GM04504 (cell line): ENCODE measurements around the gene AMACR.

Experiments
- DNase-seq: peaks from one replicate; pipeline ENCODE4 v3.0.0-alpha.2; 2012; ENCODE audit warnings: low read depth

Gene AMACR

DNA sequence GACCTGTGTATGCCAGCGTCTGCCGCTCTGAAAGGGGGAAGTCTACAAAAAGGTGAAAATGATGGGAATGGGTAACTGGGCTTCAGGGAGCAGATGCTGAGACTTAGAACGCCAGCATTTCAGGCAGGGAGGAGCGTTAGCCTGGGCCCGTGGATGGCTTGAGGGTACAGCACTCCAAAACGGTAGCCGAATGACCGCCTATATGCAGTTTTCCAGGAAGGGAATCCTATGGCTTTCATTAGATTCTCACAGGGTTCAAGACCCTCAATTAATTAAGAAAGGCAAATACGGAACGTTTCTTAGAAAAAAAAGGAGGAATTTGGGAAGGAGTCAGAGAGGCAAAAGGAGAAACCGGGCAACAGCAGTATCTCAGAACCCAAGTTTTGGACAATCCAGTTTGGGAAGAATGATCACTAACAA is 639 bp downstream of the AMACR start:
- DNase-seq = no peak

- no peak for DNase-seq
These were observed 2.2 kb downstream of the AMACR start for GRCh38 chr5:34005681-34006080.

DNA sequence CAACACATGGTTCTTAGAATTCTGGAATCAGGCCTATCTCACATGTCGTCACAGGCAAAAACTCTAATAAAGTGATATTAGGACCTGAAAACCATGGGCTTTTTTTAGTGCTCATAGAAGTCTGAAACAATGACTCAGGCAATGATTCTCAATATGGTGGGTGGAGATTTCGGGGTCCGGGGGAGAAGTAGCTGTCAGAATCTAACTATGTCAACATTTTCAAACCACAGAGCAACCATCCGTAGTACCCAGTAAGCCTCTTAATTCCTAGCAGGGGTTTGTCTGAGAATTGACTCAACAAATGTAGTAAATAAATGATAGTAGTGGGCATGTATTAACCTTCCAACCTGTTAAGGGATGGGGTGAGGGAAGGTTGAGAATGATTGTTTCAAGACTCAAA is 2.6 kb downstream of the AMACR start:
- no peak for DNase-seq

- DNase-seq = no peak
These were observed 3.9 kb downstream of the AMACR start for GRCh38 chr5:34003941-34004340.

DNA sequence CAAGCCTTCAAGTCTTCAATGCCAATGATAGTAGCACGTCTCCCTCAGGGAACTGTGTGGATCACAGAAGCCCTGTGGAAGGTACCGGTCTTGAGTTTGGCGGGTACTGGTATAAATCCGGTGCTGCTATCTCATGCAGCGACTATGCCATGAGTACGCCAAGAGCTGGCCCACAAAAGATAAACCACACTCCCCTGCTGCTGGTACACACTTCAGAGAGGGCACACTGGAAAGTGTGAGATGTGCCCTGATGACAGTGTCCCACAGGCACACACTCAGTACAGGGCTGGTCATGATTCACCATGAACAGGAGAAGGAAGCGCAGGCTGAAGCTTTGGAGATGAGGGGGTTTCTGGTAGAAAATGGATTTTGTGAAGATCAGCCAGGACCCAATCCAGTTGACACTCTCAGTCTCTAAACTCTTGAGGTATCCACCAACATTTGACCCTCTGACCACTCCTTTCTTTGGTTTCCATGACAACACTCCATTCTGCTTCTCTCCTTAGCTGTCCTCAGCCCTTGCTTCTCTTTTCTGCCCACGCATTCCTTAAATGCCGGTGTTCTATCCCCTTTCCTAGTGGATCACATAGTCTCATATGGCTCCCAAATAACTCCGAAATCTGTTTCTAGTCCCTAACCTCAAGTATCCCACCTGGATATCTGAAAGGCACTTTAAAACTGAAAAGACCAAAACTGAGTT is 5.1 kb downstream of the AMACR start:
- DNase-seq = no peak

DNA sequence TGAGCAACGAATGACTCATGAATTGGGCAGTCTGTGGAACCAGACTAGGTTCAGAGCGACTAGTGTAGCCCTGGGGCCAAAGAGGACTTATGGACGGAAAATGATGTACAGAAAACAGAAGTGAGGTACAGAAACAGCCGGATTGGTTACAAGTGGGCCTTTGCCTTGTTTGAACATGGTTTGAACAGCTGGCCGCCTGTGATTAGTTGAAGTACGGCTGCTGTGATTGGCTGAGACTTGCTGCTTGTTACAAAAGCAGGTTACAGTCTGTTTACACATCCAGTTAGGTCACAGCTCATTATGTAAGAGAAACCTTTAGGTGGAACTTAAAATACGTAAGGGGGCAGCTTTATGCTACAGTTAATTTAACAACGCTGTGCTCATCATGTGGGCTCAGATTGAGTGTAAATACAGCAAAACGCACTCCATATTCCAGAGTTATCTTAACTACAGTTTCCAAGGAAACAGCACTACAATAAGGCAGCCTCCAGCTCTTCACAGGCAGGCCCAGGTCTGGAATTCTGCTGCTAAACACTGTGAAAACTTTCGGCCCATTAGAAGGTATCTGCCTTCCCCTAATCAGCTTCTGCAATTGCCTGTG is 6.5 kb downstream of the AMACR start:
- DNase-seq = no peak

GRCh38 chr5:33999978-34000377 is 7.9 kb downstream of the AMACR start:
- no peak for DNase-seq

DNA sequence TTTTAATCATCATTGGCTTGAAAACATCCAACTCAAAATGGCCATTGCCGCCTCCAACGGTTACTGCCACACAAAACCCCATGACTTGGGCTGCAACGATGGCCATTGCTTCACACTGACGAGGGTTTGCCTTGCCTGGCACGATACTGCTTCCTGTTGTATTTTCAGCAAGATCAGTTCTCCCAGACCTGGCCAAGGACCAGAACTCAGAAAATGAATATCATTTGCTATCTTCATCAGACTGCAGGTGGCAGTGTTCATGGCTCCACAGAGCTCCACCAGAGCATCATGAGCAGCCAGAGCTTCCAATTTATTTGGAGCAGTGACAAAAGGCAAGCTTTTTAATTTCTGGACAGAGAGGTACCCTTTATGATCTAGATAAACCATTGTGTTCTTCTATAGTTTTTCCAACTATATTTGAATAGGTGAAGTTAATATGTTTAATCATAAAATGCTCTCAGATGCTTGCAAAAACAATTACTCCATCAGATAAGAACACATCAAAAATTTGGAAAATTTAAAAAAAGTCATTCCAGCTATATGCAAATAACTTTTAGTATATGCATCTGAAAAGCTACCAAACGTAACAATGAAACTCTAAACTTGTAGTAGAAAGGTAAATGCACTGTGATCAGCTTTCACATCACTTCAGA is 10.4 kb downstream of the AMACR start:
- peak; percentile 82 for DNase-seq

GRCh38 chr5:33995865-33996264 is 12.0 kb downstream of the AMACR start:
- DNase-seq = no peak

GRCh38 chr5:33994845-33995244 is 13.0 kb downstream of the AMACR start:
- DNase-seq = peak; percentile 64

- DNase-seq = no peak
These were observed 15.0 kb downstream of the AMACR start for GRCh38 chr5:33992864-33993263.

GRCh38 chr5:33985447-33985846 is 22.4 kb downstream of the AMACR start:
- no peak for DNase-seq

- no peak for DNase-seq
These were observed 23.2 kb downstream of the AMACR start, which contains the start of gene SLC45A2 for GRCh38 chr5:33984671-33985124. Gene SLC45A2, minus strand, starts transcription at chr5:33984693. Its CDS starts 110 bp downstream, at chr5:33984583.

DNA sequence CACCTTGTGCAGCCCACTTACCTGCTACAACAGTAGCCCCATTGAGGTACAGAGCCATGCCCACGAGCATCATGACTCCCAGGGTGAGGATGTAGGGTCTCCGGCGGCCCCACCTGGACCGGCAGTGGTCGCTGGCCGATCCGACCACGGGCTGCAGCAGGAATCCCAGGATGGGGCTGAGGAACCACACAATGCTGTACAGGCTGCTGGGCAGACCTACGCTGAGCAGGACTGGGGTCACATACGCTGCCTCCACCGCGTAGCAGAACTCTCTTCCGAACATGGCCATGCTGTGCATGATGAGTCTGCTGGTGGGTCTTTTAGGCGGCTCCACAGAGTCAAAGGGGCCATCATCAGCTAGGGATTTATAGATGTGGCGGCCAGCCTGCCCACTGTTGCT is 23.7 kb downstream of the AMACR start:
- DNase-seq = no peak

DNA sequence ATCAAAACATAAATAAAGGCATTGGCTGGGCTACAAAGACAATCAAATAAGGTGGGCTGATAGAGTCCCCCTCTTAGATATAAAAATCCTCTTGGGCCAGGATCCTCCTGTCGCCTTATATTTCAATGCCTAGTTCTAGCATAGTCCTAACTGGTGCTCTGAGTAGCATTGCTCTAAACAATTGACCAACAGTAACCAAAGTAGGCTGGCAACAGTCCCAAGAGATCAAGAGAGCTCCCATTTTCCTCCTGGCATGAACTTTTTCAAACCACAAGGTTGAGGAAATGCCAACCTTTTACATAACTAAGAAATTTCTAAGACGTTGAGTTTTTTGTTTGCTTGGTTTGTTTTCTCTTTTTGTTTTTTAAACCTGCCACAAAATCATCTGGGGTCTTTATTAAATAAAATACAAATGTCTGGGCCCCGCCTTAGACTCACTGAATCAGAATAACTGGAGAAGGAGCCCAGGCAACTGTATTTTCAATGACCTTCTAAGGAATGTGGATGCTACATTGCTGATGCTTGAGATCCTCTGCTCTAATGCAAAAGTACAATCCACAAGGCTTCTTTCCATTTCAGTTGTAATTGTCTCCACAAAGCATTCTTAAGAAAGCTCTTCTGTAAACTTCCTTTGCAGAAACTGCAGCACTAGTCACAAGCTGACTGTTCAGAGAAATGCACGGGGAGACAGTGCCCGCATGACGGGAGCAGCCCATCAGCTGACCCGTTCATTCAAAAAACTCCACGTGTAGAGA is 26.3 kb downstream of the AMACR start:
- DNase-seq = peak; percentile 26

- no peak for DNase-seq
These were observed 27.8 kb downstream of the AMACR start for GRCh38 chr5:33980030-33980429.

DNA sequence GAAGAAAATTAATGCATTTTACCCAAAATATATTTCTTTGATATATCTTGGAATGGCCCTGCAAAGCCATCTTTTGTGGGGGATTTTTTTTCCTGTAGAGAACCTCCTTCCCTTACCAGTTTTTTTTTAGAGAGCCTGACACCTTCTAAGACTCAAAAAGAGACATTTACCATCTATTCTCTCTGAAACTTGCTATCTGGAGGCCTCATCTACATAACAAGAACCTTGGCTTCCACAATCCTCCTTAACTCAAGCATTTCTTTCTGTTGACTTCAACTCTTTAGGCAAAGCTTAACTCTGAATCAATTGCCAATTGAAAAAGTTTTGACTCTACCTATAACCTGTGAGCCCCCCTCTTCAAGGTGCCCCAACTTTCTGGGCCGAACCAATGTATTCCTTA is 29.5 kb downstream of the AMACR start:
- no peak for DNase-seq

DNA sequence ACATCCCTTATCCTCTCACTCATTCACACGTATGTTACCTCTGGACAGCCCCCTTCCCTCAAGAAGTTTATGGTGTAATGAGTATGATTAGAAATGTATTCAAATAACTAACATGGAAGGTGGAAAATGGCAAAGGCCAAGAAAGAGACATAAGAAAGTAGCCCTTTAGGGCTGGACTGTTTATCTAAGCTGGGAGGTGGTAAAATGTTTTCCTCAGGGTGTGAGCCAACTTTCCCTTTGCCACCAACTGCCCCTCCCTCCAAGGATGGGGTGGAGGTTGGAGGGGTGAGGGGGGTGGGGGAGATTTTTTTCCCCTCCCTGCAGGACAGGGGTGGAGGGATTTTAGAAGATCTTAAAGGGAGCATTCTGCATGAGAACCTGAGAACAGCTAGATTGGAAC is 31.5 kb downstream of the AMACR start:
- DNase-seq = no peak

GRCh38 chr5:33975852-33976251 is 32.0 kb downstream of the AMACR start:
- no peak for DNase-seq

- DNase-seq = no peak
These were observed 34.6 kb downstream of the AMACR start for GRCh38 chr5:33973271-33973670.

DNA sequence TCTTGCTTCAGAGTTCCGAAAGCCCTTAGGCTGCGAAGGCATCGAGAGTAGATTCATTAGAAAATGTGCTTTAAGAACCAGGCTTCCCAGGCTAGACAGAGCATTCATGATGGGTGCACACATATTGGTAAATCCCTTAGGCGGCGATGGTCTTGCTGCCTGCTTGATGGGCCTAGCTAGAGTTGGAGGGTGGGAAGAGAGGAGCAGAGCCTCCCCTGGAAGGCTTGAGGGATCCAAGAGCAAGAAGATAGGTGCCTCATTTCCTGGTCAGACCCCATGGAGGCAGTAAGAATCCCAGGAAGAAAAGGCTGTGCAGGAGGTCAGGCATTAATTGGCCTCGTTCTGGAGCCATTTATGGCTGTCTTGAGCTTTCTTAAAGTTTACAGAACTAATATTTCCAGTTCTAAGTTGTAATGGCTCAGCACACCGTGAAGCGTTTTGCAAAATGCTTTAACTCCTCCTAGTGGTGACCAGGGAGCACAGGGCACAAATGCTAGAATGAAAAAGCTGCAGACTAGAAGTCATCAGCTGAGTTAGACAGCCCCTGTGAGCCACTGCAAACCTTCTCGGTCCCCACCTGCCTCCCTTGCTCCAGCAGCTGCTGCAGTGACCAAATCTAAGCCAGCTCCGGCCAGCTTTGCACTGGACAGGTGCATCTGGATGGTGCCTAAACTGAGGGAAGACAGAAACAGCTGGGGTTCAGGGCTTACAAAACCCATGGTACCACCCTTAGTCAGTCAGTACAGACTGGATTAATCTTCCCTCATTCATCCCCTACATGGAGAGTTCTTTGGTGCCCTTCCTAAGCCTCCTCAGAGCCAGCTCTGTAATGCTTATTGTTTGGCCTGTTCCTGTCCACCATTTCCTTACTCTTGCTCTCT is 38.0 kb downstream of the AMACR start:
- peak; percentile 29 for DNase-seq
